B cell (primary cell): ENCODE data around the gene MYO19. TPM values are rescaled to one million over a fixed set of nuclear protein-coding genes. Genes with fewer than 3 reads are reported as not detected.

Source experiments
- ATAC-seq: fragments of 200-7000 bp; cut with Tn5 transposase; one replicate; pipeline ENCODE4 v1.10.0; 2021; ENCODE audit warnings: low read depth, mild to moderate bottlenecking, moderate number of reproducible peaks, moderate library complexity
- CTCF ChIA-PET: fragments of 350-600 bp; sonication (Branson Sonifier 250); formaldehyde crosslinking; loops from one replicate; lab custom pipeline; 2021; ENCODE audit warnings: antibody characterized with exemption, inconsistent platforms; lab: Charles Lee
- POLR2A ChIA-PET: fragments of 350-600 bp; sonication (Branson Sonifier 250); formaldehyde crosslinking; loops from one replicate; lab custom pipeline; 2021; ENCODE audit warnings: antibody characterized with exemption; lab: Charles Lee
- DNase-seq: peaks from one replicate; pipeline ENCODE4 v3.0.0; 2013
- H2AFZ ChIP-seq: 2 replicates; pipeline ENCODE4 v1.6.1; 2012; ENCODE audit warnings: mild to moderate bottlenecking, low read depth, low read length; ENCODE audit not compliant: insufficient read depth, poor library complexity, severe bottlenecking
- H3K27ac ChIP-seq, 2 donors: 1 replicate in 1 of 2; 2 replicates in 1 of 2; pipeline ENCODE4 v1.5.1; 2012 to 2013; ENCODE audit warnings: low read length in 2 of 2, mild to moderate bottlenecking in 2 of 2, moderate library complexity in 1 of 2
- H3K27me3 ChIP-seq, 4 experiments: fragments of 200-600 bp in 1 of 4; sonication (generic) in 1 of 4; replicated peaks in 1 of 4; 1 replicate in 2 of 4; 2 replicates in 2 of 4; pipeline versions ENCODE4 v1.6.1 to v1.7.0; 2013 to 2016; ENCODE audit warnings: low read length in 3 of 4, mild to moderate bottlenecking in 2 of 4, mixed read lengths in 1 of 4, moderate library complexity in 1 of 4; ENCODE audit not compliant: insufficient read depth in 4 of 4, control insufficient read depth in 3 of 4; ENCODE audit errors: control extremely low read depth in 1 of 4
- H3K36me3 ChIP-seq, 2 experiments: replicated peaks in 1 of 2; 1 replicate in 1 of 2; 2 replicates in 1 of 2; pipeline versions ENCODE4 v1.6.1 to v1.7.1; 2013; ENCODE audit warnings: low read length in 1 of 2; ENCODE audit not compliant: insufficient read depth in 2 of 2, control insufficient read depth in 1 of 2; ENCODE audit errors: control extremely low read depth in 1 of 2, extremely low read depth in 1 of 2
- H3K4me1 ChIP-seq, 2 donors: fragments of 200-600 bp in 1 of 2; sonication (generic) in 1 of 2; 1 replicate in 1 of 2; 2 replicates in 1 of 2; pipeline versions ENCODE4 v1.5.1 to v1.6.1; 2013 to 2017; ENCODE audit warnings: low read length in 2 of 2; ENCODE audit not compliant: control insufficient read depth in 2 of 2, insufficient read depth in 2 of 2
- H3K4me2 ChIP-seq: replicated peaks from 2 replicates; pipeline ENCODE3; 2012; ENCODE audit warnings: mild to moderate bottlenecking, low read depth, low read length; ENCODE audit not compliant: poor library complexity, severe bottlenecking
- H3K4me3 ChIP-seq, 5 experiments: fragments of 200-600 bp in 1 of 5; sonication (generic) in 1 of 5; 1 replicate in 3 of 5; 2 replicates in 2 of 5; pipeline versions ENCODE4 v1.5.1 to v1.7.0; 2011 to 2016; ENCODE audit warnings: low read length in 4 of 5, mild to moderate bottlenecking in 4 of 5, low read depth in 2 of 5, control low read depth in 1 of 5, moderate library complexity in 1 of 5; ENCODE audit not compliant: insufficient read depth in 1 of 5; ENCODE audit errors: control extremely low read depth in 1 of 5, extremely low read depth in 1 of 5
- H3K79me2 ChIP-seq: fragments of 200-600 bp; sonication (generic); one replicate; pipeline ENCODE4 v1.6.0; 2016; ENCODE audit warnings: low read length; ENCODE audit not compliant: control insufficient read depth, insufficient read depth
- H3K9ac ChIP-seq: fragments of 200-600 bp; sonication (generic); 2 replicates; pipeline ENCODE4 v1.6.1; 2017; ENCODE audit warnings: mild to moderate bottlenecking, low read length, moderate library complexity
- H3K9me3 ChIP-seq, 3 donors: one replicate each; pipeline versions ENCODE4 v1.6.1 to v1.7.1; 2013; ENCODE audit warnings: low read length in 2 of 3; ENCODE audit not compliant: control insufficient read depth in 2 of 3, insufficient read depth in 1 of 3; ENCODE audit errors: control extremely low read depth in 1 of 3
- H4K20me1 ChIP-seq: 2 replicates; pipeline ENCODE4 v1.6.0; 2012; ENCODE audit warnings: mild to moderate bottlenecking, low read length; ENCODE audit not compliant: insufficient read depth, control insufficient read depth, poor library complexity, severe bottlenecking
- H3K27ac Mint-ChIP-seq: one replicate; pipeline ENCODE4 v1.8.0; 2021; ENCODE audit warnings: mixed read lengths
- H3K27me3 Mint-ChIP-seq: one replicate; pipeline ENCODE4 v1.8.0; 2021; ENCODE audit warnings: mixed read lengths
- H3K4me1 Mint-ChIP-seq: one replicate; pipeline ENCODE4 v1.8.0; 2021; ENCODE audit warnings: mixed read lengths
- H3K4me3 Mint-ChIP-seq: one replicate; pipeline ENCODE4 v1.8.0; 2021; ENCODE audit warnings: mixed read lengths
- H3K9me3 Mint-ChIP-seq: one replicate; pipeline ENCODE4 v1.8.0; 2022; ENCODE audit warnings: mixed read lengths; ENCODE audit not compliant: insufficient read depth
- CTCF ChIP-seq: fragments of 200-600 bp; IDR thresholded peaks from one replicate; pipeline ENCODE4 v1.8.0; 2022; ENCODE audit warnings: antibody characterized with exemption, mild to moderate bottlenecking
- EZH2 ChIP-seq: IDR thresholded peaks from 2 replicates; pipeline ENCODE4 v1.6.1; 2012; ENCODE audit warnings: borderline replicate concordance, low read depth, mild to moderate bottlenecking, moderate library complexity, low read length; ENCODE audit not compliant: insufficient read depth, poor library complexity, severe bottlenecking
- WGBS: methylation state at CpG from one replicate; pipeline ENCODE4 v1.1.5; 2013; ENCODE audit warnings: missing lambda C conversion rate; ENCODE audit not compliant: insufficient coverage; 5-methylcytosine and 5-hydroxymethylcytosine counted together
- intact Hi-C: fragments of 100-400 bp; cut with micrococcal nuclease; formaldehyde crosslinking; loops from one replicate; pipeline ENCODE4 v1.10.0; 2022
- polyA plus RNA-seq: library from polyadenylated mRNA; depleted of rRNA; stranded (reverse); fragments of >200 nt; gene quantifications from 2 replicates; pipeline ENCODE4 v1.2.3, GENCODE V29; 2012
- total RNA-seq, 2 donors: library from RNA; stranded (reverse); fragments of 120-200 nt in 1 of 2; gene quantifications; 1 replicate in 1 of 2; 2 replicates in 1 of 2; pipeline versions ENCODE4 v1.2.3 to v1.2.4, GENCODE V29; 2013 to 2022

The MYO19 gene
- total and polyA plus RNA-seq, 2 donors (not counting 1 experiment from before 2014, with no cell fraction given), result 65.7 to 88.7 TPM

- Histone ChIP-seq H3K4me3 (no peak overlapping the region), H3K36me3 (peaks cover 4 to 35% of the 10 kb centered on the region in 2 experiments), H3K79me2 (no peaks in the 10 kb centered on the region), H3K9me3 (no peaks in the 10 kb centered on the region), H2AFZ (no peak overlapping the region), H3K4me1 (peaks cover 0 to 7% of the 10 kb centered on the region in 2 donors), H4K20me1 (no peaks in the 10 kb centered on the region), H3K27me3 (no peaks in the 10 kb centered on the region), H3K9ac (no peak overlapping the region), H3K4me2 (no peak overlapping the region), H3K27ac (no peak overlapping the region)
- Mint-ChIP-seq H3K27me3 (no peaks in the 10 kb centered on the region), H3K9me3 (no peaks in the 10 kb centered on the region), H3K4me1 (peaks cover 8% of the 10 kb centered on the region), H3K27ac (no peak overlapping the region), H3K4me3 (no peak overlapping the region)
- POLR2A ChIA-PET, result no interaction called here
- CTCF ChIA-PET, result no interaction called here
- no CpG with 5 or more reads among the region's 2 CpGs for WGBS
- ATAC-seq, result no peak
- intact Hi-C loops, result no loop called here
- TF ChIP-seq CTCF, result no peak
- no peak for TF ChIP-seq EZH2
- DNase-seq, result no peak
These were observed 11.6 kb downstream of the MYO19 start for GRCh38 chr17:36523113-36523512.

- ATAC-seq, result no peak
- 100% methylated on average over 2 of the region's 4 CpGs for WGBS
- intact Hi-C loops, result no loop called here
- Mint-ChIP-seq H3K9me3 (no peaks in the 10 kb centered on the region), H3K4me3 (no peak overlapping the region), H3K4me1 (peaks cover 8% of the 10 kb centered on the region), H3K27ac (no peak overlapping the region), H3K27me3 (no peaks in the 10 kb centered on the region)
- ChIA-PET CTCF (interaction anchor here (1.1 kb wide), 1 partner anchor 18 kb away, joined by 3 read pairs; the partner anchor contains the start of genes MYO19 and PIGW), POLR2A (no interaction called here)
- Histone ChIP-seq H3K27ac (no peak overlapping the region), H3K27me3 (no peaks in the 10 kb centered on the region), H3K9ac (no peak overlapping the region), H4K20me1 (no peaks in the 10 kb centered on the region), H3K4me3 (no peak overlapping the region), H3K4me1 (peaks cover 0 to 7% of the 10 kb centered on the region in 2 donors), H3K36me3 (peaks cover 4 to 14% of the 10 kb centered on the region in 2 experiments), H3K4me2 (no peak overlapping the region), H3K79me2 (no peaks in the 10 kb centered on the region), H2AFZ (no peak overlapping the region), H3K9me3 (no peaks in the 10 kb centered on the region)
- TF ChIP-seq EZH2 (no peak), CTCF (no peak)
- DNase-seq, result no peak
These were observed 18.8 kb downstream of the MYO19 start for GRCh38 chr17:36515837-36516236.
